ENCODE measurements around the gene LEPR.
"Not testable (repeated sequence)": the region's sequence is repeated elsewhere in the genome, so short reads cannot be mapped to it uniquely, and the experiment has no call there.

DNA sequence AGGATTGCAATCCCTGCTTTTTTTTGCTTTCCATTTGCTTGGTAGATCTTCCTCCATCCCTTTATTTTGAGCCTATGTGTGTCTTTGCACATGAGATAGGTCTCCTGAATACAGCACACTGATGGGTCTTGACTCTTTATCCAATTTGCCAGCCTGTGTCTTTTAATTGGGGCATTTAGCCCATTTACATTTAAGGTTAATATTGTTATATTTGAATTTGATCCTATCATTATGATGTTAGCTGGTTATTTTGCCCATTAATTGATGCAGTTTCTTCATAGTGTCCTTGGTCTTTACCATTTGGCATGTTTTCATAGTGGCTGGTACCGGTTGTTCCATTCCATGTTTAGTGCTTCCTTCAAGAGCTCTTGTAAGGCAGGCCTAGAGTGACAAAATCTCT, 45.4 kb downstream of the LEPR start:
- TF ChIP-seq POLR2A, EP300, POLR2AphosphoS5 (IDR thresholded peaks at IDR 0.05): not testable (repeated sequence)
- TF ChIP-seq, protein P1, sequence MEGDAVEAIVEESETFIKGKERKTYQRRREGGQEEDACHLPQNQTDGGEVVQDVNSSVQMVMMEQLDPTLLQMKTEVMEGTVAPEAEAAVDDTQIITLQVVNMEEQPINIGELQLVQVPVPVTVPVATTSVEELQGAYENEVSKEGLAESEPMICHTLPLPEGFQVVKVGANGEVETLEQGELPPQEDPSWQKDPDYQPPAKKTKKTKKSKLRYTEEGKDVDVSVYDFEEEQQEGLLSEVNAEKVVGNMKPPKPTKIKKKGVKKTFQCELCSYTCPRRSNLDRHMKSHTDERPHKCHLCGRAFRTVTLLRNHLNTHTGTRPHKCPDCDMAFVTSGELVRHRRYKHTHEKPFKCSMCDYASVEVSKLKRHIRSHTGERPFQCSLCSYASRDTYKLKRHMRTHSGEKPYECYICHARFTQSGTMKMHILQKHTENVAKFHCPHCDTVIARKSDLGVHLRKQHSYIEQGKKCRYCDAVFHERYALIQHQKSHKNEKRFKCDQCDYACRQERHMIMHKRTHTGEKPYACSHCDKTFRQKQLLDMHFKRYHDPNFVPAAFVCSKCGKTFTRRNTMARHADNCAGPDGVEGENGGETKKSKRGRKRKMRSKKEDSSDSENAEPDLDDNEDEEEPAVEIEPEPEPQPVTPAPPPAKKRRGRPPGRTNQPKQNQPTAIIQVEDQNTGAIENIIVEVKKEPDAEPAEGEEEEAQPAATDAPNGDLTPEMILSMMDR (IDR thresholded peaks at IDR 0.05), result not testable (repeated sequence)
